NT2/D1 (cell line): ENCODE measurements around the gene HEG1.

ENCODE experiments used
- SUZ12 ChIP-seq: IDR thresholded peaks from 2 replicates; pipeline ENCODE4 v1.6.1; 2011; ENCODE audit not compliant: insufficient read length, insufficient read depth; ENCODE audit errors: extremely low read depth
- YY1 ChIP-seq: IDR thresholded peaks from 2 replicates; pipeline ENCODE4 v1.6.1; 2011; ENCODE audit not compliant: insufficient read length, insufficient read depth
- ZNF274 ChIP-seq: IDR thresholded peaks from 2 replicates; pipeline ENCODE4 v1.6.1; 2011; ENCODE audit warnings: mild to moderate bottlenecking, low read depth, low read length

DNA sequence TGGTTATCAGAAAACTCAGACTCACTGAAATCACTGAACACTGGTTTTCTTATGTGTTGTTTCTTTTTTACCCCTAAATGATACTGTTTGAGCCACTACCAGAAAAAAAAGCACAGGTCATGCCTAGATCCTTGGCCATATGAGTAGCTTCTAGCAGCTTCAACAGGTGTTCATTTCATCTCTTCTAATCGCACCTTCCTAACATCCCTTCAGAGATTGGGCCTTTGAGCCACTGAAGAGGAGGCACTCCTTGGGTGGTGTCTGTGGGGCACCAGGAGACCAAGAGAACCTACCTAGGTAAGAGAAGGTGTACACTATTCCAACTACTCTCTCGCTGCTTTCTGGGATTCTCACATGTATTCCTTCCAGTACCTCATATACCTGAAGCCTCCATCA lies 2.5 kb downstream of the HEG1 start:
- TF ChIP-seq YY1, result no peak
- no peak for TF ChIP-seq SUZ12
- no peak for TF ChIP-seq ZNF274
